OCI-LY1 (cell line): ENCODE results near the gene CSMD2.

Source experiments
- H2AFZ ChIP-seq: fragments of 200-600 bp; sonication (generic), shearing (Covaris generic); 2 replicates; pipeline ENCODE4 v1.6.0; 2014; ENCODE audit warnings: antibody characterized with exemption, mild to moderate bottlenecking, low read length
- H3F3A ChIP-seq: fragments of 200-600 bp; sonication (generic), shearing (Covaris generic); 2 replicates; pipeline ENCODE4 v1.6.0; 2014; ENCODE audit warnings: mild to moderate bottlenecking, antibody characterized with exemption, low read length, moderate library complexity; ENCODE audit not compliant: insufficient read depth
- H3K27ac ChIP-seq: fragments of 200-600 bp; sonication (generic); 2 replicates; pipeline ENCODE4 v1.5.1; 2014; ENCODE audit warnings: low read length, mixed run types, mild to moderate bottlenecking, low read depth; ENCODE audit not compliant: poor library complexity, severe bottlenecking
- H3K27me3 ChIP-seq: fragments of 200-600 bp; sonication (generic); 2 replicates; pipeline ENCODE4 v1.6.0; 2014; ENCODE audit warnings: antibody characterized with exemption, mild to moderate bottlenecking, low read length, moderate library complexity; ENCODE audit not compliant: insufficient read depth
- H3K36me3 ChIP-seq: fragments of 200-600 bp; sonication (generic); 2 replicates; pipeline ENCODE4 v1.6.1; 2014; ENCODE audit warnings: mild to moderate bottlenecking, antibody characterized with exemption, low read length, moderate library complexity, mixed read lengths; ENCODE audit not compliant: insufficient read depth
- H3K4me1 ChIP-seq: fragments of 200-600 bp; sonication (generic); 2 replicates; pipeline ENCODE4 v1.5.1; 2014; ENCODE audit warnings: mild to moderate bottlenecking, low read length, moderate library complexity; ENCODE audit not compliant: insufficient read depth, severe bottlenecking
- H3K4me2 ChIP-seq: fragments of 200-600 bp; sonication (generic), shearing (Covaris generic); 2 replicates; pipeline ENCODE4 v1.6.1; 2014; ENCODE audit warnings: low read length
- H3K4me3 ChIP-seq: fragments of 200-600 bp; sonication (generic); 2 replicates; pipeline ENCODE4 v1.5.1; 2014; ENCODE audit warnings: low read length, low read depth, mild to moderate bottlenecking, mixed read lengths; ENCODE audit not compliant: poor library complexity, severe bottlenecking
- H3K79me2 ChIP-seq: fragments of 200-600 bp; shearing (Covaris generic); 2 replicates; pipeline ENCODE4 v1.6.1; 2016; ENCODE audit warnings: mixed run types, low read length, mixed read lengths; ENCODE audit not compliant: insufficient read depth
- H3K9ac ChIP-seq: fragments of 200-600 bp; sonication (generic), shearing (Covaris generic); 2 replicates; pipeline ENCODE4 v1.6.1; 2014; ENCODE audit warnings: mild to moderate bottlenecking, low read length, mixed read lengths
- H3K9me2 ChIP-seq: fragments of 200-600 bp; sonication (generic), shearing (Covaris generic); 2 replicates; pipeline ENCODE4 v1.6.1; 2014; ENCODE audit warnings: low read depth, mild to moderate bottlenecking, low read length, mixed read lengths
- H3K9me3 ChIP-seq: fragments of 200-600 bp; shearing (Covaris generic); 2 replicates; pipeline ENCODE4 v1.6.1; 2014; ENCODE audit warnings: low read length, mixed read lengths
- H4K20me1 ChIP-seq: fragments of 200-600 bp; sonication (generic), shearing (Covaris generic); 2 replicates; pipeline ENCODE4 v1.6.0; 2016; ENCODE audit warnings: mild to moderate bottlenecking, low read length; ENCODE audit not compliant: insufficient read depth
- CTCF ChIP-seq: fragments of 200-600 bp; sonication (generic), shearing (Covaris generic); IDR thresholded peaks from 2 replicates; pipeline ENCODE4 v1.5.1; 2017; ENCODE audit warnings: mild to moderate bottlenecking, antibody characterized with exemption, low read length, moderate library complexity, mixed read lengths
- EZH2 ChIP-seq: fragments of 200-600 bp; sonication (generic), shearing (Covaris generic); IDR thresholded peaks from 2 replicates; pipeline ENCODE4 v1.8.0; 2017; ENCODE audit warnings: borderline replicate concordance, mixed run types, mild to moderate bottlenecking, antibody characterized with exemption, low read length, moderate library complexity, mixed read lengths

The CSMD2 gene

GRCh38 chr1:33633019-33633801 lies 531.8 kb downstream of the CSMD2 start:
- no peak overlapping the region for H3K27ac ChIP-seq
- no peak overlapping the region for H2AFZ ChIP-seq
- H3K27me3 ChIP-seq: no peaks in the 10 kb centered on the region
- no peaks in the 10 kb centered on the region for H3K9me3 ChIP-seq
- H3K79me2 ChIP-seq: no peaks in the 10 kb centered on the region
- no peaks in the 10 kb centered on the region for H3K9me2 ChIP-seq
- H3F3A ChIP-seq: no peaks in the 10 kb centered on the region
- H4K20me1 ChIP-seq: no peaks in the 10 kb centered on the region
- H3K9ac ChIP-seq: no peak overlapping the region
- H3K36me3 ChIP-seq: no peaks in the 10 kb centered on the region
- no peak overlapping the region for H3K4me3 ChIP-seq
- no peak overlapping the region for H3K4me2 ChIP-seq
- TF ChIP-seq CTCF (peak; percentile 99), EZH2 (no peak)
- H3K4me1 ChIP-seq: no peaks in the 10 kb centered on the region

GRCh38 chr1:33630686-33631085 lies 534.3 kb downstream of the CSMD2 start:
- Histone ChIP-seq H3K4me2 (no peak overlapping the region), H3K27me3 (no peaks in the 10 kb centered on the region), H3K36me3 (no peaks in the 10 kb centered on the region), H3K9me2 (no peaks in the 10 kb centered on the region), H4K20me1 (no peaks in the 10 kb centered on the region), H3K9ac (no peak overlapping the region), H3K79me2 (no peaks in the 10 kb centered on the region), H3K27ac (no peak overlapping the region), H2AFZ (no peak overlapping the region), H3K9me3 (no peaks in the 10 kb centered on the region), H3F3A (no peaks in the 10 kb centered on the region), H3K4me1 (no peaks in the 10 kb centered on the region), H3K4me3 (no peak overlapping the region)
- TF ChIP-seq EZH2: no peak
- TF ChIP-seq CTCF: no peak

- Histone ChIP-seq H3K4me2 (no peak overlapping the region), H3K27me3 (no peaks in the 10 kb centered on the region), H3K9ac (no peak overlapping the region), H3F3A (no peaks in the 10 kb centered on the region), H3K79me2 (no peaks in the 10 kb centered on the region), H3K36me3 (no peaks in the 10 kb centered on the region), H3K4me3 (no peak overlapping the region), H4K20me1 (no peaks in the 10 kb centered on the region), H3K9me3 (no peaks in the 10 kb centered on the region), H2AFZ (no peak overlapping the region), H3K27ac (no peak overlapping the region), H3K4me1 (no peaks in the 10 kb centered on the region), H3K9me2 (no peaks in the 10 kb centered on the region)
- TF ChIP-seq EZH2: no peak
- no peak for TF ChIP-seq CTCF
These were observed 538.2 kb downstream of the CSMD2 start for GRCh38 chr1:33626801-33627200.
